ENCODE results near the gene DNMT3B. TPM values are rescaled to one million over a fixed set of nuclear protein-coding genes. Genes with fewer than 3 reads are reported as not detected.

DNMT3B gene
- polyA plus RNA-seq, 1 donor (not counting 4 experiments of a cell fraction or from before 2014, with no cell fraction given) = 1.1 TPM

DNA sequence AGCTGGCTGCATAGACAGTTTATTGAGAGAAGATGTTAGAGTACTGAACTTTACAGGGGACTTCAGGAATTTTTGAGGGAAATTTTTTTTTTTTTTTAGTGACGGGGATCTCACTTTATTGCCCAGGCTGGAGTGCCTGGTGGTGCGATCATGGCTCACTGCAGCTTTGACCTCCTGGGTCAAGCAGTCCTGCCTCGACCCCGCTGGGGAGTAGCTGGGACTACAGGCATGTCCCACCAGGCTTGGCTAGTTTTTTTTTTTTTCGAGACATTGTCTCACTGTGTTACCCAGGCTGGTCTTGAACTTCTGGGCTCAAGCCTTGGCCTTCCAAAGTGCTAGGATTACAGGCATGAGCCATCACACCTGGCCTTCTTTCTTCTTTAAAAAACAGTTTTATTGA, 85.8 kb downstream of the DNMT3B start:
- Histone ChIP-seq H2AFZ (ENCODE audit: control insufficient read depth, low read length) (no peak overlapping the region), H3K79me2 (ENCODE audit: control insufficient read depth, insufficient read depth, low read length) (peaks cover 18% of the 10 kb centered on the region), H4K20me1 (ENCODE audit: control insufficient read depth, extremely low read depth, insufficient read depth, low read length) (peaks cover 5% of the 10 kb centered on the region), H3K9ac (ENCODE audit: control insufficient read depth, extremely low read depth, insufficient read depth, low read length) (no peak overlapping the region), H3K4me1 (ENCODE audit: control insufficient read depth, extremely low read depth, insufficient read depth, low read length) (peaks cover 22% of the 10 kb centered on the region), H3K27ac (ENCODE audit: control insufficient read depth, insufficient read depth, low read length) (no peak overlapping the region), H3K4me2 (ENCODE audit: control insufficient read depth, extremely low read depth, insufficient read depth, low read depth, low read length) (no peak overlapping the region), H3K4me3 (ENCODE audit: control insufficient read depth in 2 of 3, extremely low read depth in 1 of 3, insufficient read depth in 2 of 3, low read depth in 1 of 3, low read length in 3 of 3) (no peak overlapping the region), H3K9me3 (ENCODE audit: control insufficient read depth, low read depth, low read length) (no peaks in the 10 kb centered on the region), H3K27me3 (ENCODE audit: control insufficient read depth, extremely low read depth, insufficient read depth, low read length) (no peaks in the 10 kb centered on the region), H3K36me3 (ENCODE audit: control insufficient read depth in 2 of 2, extremely low read depth in 1 of 2, insufficient read depth in 2 of 2, low read length in 2 of 2) (peaks cover 11 to 24% of the 10 kb centered on the region in 2 experiments), H3K9me1 (ENCODE audit: control insufficient read depth, extremely low read depth, insufficient read depth, low read length) (no peaks in the 10 kb centered on the region)
- no peak for TF ChIP-seq EZH2 (IDR thresholded peaks at IDR 0.05; ENCODE audit: low read length)
- TF ChIP-seq, protein P1, sequence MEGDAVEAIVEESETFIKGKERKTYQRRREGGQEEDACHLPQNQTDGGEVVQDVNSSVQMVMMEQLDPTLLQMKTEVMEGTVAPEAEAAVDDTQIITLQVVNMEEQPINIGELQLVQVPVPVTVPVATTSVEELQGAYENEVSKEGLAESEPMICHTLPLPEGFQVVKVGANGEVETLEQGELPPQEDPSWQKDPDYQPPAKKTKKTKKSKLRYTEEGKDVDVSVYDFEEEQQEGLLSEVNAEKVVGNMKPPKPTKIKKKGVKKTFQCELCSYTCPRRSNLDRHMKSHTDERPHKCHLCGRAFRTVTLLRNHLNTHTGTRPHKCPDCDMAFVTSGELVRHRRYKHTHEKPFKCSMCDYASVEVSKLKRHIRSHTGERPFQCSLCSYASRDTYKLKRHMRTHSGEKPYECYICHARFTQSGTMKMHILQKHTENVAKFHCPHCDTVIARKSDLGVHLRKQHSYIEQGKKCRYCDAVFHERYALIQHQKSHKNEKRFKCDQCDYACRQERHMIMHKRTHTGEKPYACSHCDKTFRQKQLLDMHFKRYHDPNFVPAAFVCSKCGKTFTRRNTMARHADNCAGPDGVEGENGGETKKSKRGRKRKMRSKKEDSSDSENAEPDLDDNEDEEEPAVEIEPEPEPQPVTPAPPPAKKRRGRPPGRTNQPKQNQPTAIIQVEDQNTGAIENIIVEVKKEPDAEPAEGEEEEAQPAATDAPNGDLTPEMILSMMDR (optimal IDR thresholded peaks at IDR 0.05 in 1 of 3, IDR thresholded peaks at IDR 0.05 in 1 of 3, conservative IDR thresholded peaks at IDR 0.05 in 1 of 3; ENCODE audit: extremely low read depth in 1 of 3, insufficient read depth in 2 of 3, low read length in 3 of 3) = no peak
- dilution Hi-C loops (cut with MboI; ENCODE audit: extremely low pct_ligation_motif_present, low sequenced_read_pairs) = no loop called here
- DNase-seq (ENCODE audit: low read depth, low spot score) = no peak
- FAIRE-seq = no peak

DNA sequence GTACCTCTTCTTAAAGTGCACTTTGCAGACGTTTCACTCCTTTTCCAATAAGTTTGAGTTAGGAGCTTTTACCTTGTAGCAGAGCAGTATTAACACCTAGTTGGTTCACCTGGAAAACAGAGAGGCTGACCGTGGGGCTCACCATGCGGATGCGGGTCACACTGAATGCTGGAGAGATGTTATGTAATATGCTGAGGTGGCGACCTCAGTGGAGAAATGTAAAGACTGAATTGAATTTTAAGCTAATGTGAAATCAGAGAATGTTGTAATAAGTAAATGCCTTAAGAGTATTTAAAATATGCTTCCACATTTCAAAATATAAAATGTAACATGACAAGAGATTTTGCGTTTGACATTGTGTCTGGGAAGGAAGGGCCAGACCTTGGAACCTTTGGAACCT, 86.7 kb downstream of the DNMT3B start:
- dilution Hi-C loops (cut with MboI; ENCODE audit: extremely low pct_ligation_motif_present, low sequenced_read_pairs) = no loop called here
- no peaks in the 10 kb centered on the region for H3K9me1 ChIP-seq (ENCODE audit: control insufficient read depth, extremely low read depth, insufficient read depth, low read length)
- no peaks in the 10 kb centered on the region for H3K9me3 ChIP-seq (ENCODE audit: control insufficient read depth, low read depth, low read length)
- no peaks in the 10 kb centered on the region for H3K27me3 ChIP-seq (ENCODE audit: control insufficient read depth, extremely low read depth, insufficient read depth, low read length)
- no peak overlapping the region for H3K9ac ChIP-seq (ENCODE audit: control insufficient read depth, extremely low read depth, insufficient read depth, low read length)
- H3K4me3 ChIP-seq (ENCODE audit: control insufficient read depth in 2 of 3, extremely low read depth in 1 of 3, insufficient read depth in 2 of 3, low read depth in 1 of 3, low read length in 3 of 3) = no peak overlapping the region
- no peak for TF ChIP-seq EZH2 (IDR thresholded peaks at IDR 0.05; ENCODE audit: low read length)
- TF ChIP-seq, protein P1 (optimal IDR thresholded peaks at IDR 0.05 in 1 of 3, IDR thresholded peaks at IDR 0.05 in 1 of 3, conservative IDR thresholded peaks at IDR 0.05 in 1 of 3; ENCODE audit: extremely low read depth in 1 of 3, insufficient read depth in 2 of 3, low read length in 3 of 3) = no peak
- FAIRE-seq (no peak), DNase-seq (ENCODE audit: low read depth, low spot score) (no peak)
- no peak overlapping the region for H2AFZ ChIP-seq (ENCODE audit: control insufficient read depth, low read length)
- peaks cover 5% of the 10 kb centered on the region for H4K20me1 ChIP-seq (ENCODE audit: control insufficient read depth, extremely low read depth, insufficient read depth, low read length)
- peaks cover 11 to 24% of the 10 kb centered on the region in 2 experiments for H3K36me3 ChIP-seq (ENCODE audit: control insufficient read depth in 2 of 2, extremely low read depth in 1 of 2, insufficient read depth in 2 of 2, low read length in 2 of 2)
- no peak overlapping the region for H3K4me2 ChIP-seq (ENCODE audit: control insufficient read depth, extremely low read depth, insufficient read depth, low read depth, low read length)
- peaks cover 22% of the 10 kb centered on the region for H3K4me1 ChIP-seq (ENCODE audit: control insufficient read depth, extremely low read depth, insufficient read depth, low read length)
- peaks cover 10% of the 10 kb centered on the region for H3K79me2 ChIP-seq (ENCODE audit: control insufficient read depth, insufficient read depth, low read length)
- H3K27ac ChIP-seq (ENCODE audit: control insufficient read depth, insufficient read depth, low read length) = no peak overlapping the region
